Fibroblast of the aortic adventitia (primary cell): ENCODE results near the gene FUCA1. TPM values are rescaled to one million over a fixed set of nuclear protein-coding genes. Genes with fewer than 3 reads are reported as not detected.
"Not testable (repeated sequence)": the region's sequence is repeated elsewhere in the genome, so short reads cannot be mapped to it uniquely, and the experiment has no call there.

Experiments used
- DNase-seq: peaks from one replicate; pipeline ENCODE4 v3.0.0-alpha.2; 2010; ENCODE audit warnings: low read depth
- H3K4me3 ChIP-seq: 2 replicates; pipeline ENCODE4 v1.5.1; 2011; ENCODE audit warnings: low read depth, mild to moderate bottlenecking, control low read depth, low read length, moderate library complexity
- CTCF ChIP-seq: IDR thresholded peaks from 2 replicates; pipeline ENCODE4 v1.5.1; 2011; ENCODE audit warnings: mild to moderate bottlenecking, low read length, control low read depth, inconsistent platforms; ENCODE audit not compliant: insufficient read depth
- total RNA-seq: library from RNA; depleted of rRNA; stranded (reverse); fragments of >200 nt; gene quantifications from 2 replicates; pipeline ENCODE4 v1.2.3, GENCODE V29; 2012; ENCODE audit warnings: low replicate concordance

Gene FUCA1
- total RNA-seq, 1 donor: 5.9 TPM

- no peak for TF ChIP-seq CTCF
- H3K4me3 ChIP-seq: no peak overlapping the region
- DNase-seq: no peak
These were observed 64.4 kb downstream of the FUCA1 start for GRCh38 chr1:23803674-23804073.

- not testable (repeated sequence) for DNase-seq, H3K4me3 ChIP-seq
These were observed 65.2 kb downstream of the FUCA1 start for GRCh38 chr1:23802809-23803342.

- no peak overlapping the region for H3K4me3 ChIP-seq
- DNase-seq: no peak
- no peak for TF ChIP-seq CTCF
These were observed 66.2 kb downstream of the FUCA1 start for GRCh38 chr1:23801876-23802275.

- no peak for DNase-seq
- peak overlapping the region; percentile 84 for H3K4me3 ChIP-seq
- TF ChIP-seq CTCF: no peak
These were observed 66.7 kb downstream of the FUCA1 start for GRCh38 chr1:23801338-23801748.

- H3K4me3 ChIP-seq: peak within 1 kb of the TSS; percentile 84
- peak; percentile 91 for DNase-seq
- no peak for TF ChIP-seq CTCF
These were observed 67.4 kb downstream of the FUCA1 start, which contains the start of gene GALE for GRCh38 chr1:23800400-23801337. Gene GALE (minus strand): TSS chr1:23800754. CDS start chr1:23799007, 1,747 bp downstream.

- H3K4me3 ChIP-seq: peak overlapping the region; percentile 84
- TF ChIP-seq CTCF: no peak
- peak; percentile 34 for DNase-seq
These were observed 68.3 kb downstream of the FUCA1 start for GRCh38 chr1:23799570-23800399.

DNA sequence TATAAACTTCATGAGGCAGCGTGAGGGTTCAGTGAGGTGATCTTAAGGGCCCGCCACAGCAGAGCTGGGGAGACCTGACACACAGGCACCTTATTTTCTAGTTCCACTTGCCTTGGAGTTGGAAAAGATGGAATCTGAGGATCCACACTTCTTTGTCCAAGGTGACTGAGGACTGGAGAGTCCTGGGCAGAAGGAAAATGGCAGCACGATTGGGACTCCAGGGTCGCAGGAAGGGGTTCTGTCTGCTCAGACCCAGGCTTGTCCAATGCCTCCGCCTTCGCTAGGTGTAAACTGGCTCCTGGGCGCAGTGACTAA lies 68.9 kb downstream of the FUCA1 start:
- no peak for TF ChIP-seq CTCF
- H3K4me3 ChIP-seq: peak overlapping the region; percentile 84
- no peak for DNase-seq
